Measurements from ENCODE around the gene PPM1H. TPM values are rescaled to one million over a fixed set of nuclear protein-coding genes. Genes with fewer than 3 reads are reported as not detected.
"Not testable (repeated sequence)": the region's sequence is repeated elsewhere in the genome, so short reads cannot be mapped to it uniquely, and the experiment has no call there.

The PPM1H gene
- total RNA-seq, 1 donor from 2014 or later = 21.6 TPM

GRCh38 chr12:62814243-62814642 lies 120.7 kb downstream of the PPM1H start:
- H3K4me3 ChIP-seq (ENCODE audit: low read depth, low read length) = no peak overlapping the region
- no peaks in the 10 kb centered on the region for H3K36me3 ChIP-seq (ENCODE audit: control insufficient read depth, insufficient read depth, low read length)
- no peaks in the 10 kb centered on the region for H3K27me3 ChIP-seq (ENCODE audit: control insufficient read depth, insufficient read depth, low read length)
- TF ChIP-seq, protein P1, sequence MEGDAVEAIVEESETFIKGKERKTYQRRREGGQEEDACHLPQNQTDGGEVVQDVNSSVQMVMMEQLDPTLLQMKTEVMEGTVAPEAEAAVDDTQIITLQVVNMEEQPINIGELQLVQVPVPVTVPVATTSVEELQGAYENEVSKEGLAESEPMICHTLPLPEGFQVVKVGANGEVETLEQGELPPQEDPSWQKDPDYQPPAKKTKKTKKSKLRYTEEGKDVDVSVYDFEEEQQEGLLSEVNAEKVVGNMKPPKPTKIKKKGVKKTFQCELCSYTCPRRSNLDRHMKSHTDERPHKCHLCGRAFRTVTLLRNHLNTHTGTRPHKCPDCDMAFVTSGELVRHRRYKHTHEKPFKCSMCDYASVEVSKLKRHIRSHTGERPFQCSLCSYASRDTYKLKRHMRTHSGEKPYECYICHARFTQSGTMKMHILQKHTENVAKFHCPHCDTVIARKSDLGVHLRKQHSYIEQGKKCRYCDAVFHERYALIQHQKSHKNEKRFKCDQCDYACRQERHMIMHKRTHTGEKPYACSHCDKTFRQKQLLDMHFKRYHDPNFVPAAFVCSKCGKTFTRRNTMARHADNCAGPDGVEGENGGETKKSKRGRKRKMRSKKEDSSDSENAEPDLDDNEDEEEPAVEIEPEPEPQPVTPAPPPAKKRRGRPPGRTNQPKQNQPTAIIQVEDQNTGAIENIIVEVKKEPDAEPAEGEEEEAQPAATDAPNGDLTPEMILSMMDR (IDR thresholded peaks at IDR 0.05; ENCODE audit: insufficient read depth, low read length, poor library complexity, severe bottlenecking) = no peak
- DNase-seq (ENCODE audit: low read depth) = no peak

DNA sequence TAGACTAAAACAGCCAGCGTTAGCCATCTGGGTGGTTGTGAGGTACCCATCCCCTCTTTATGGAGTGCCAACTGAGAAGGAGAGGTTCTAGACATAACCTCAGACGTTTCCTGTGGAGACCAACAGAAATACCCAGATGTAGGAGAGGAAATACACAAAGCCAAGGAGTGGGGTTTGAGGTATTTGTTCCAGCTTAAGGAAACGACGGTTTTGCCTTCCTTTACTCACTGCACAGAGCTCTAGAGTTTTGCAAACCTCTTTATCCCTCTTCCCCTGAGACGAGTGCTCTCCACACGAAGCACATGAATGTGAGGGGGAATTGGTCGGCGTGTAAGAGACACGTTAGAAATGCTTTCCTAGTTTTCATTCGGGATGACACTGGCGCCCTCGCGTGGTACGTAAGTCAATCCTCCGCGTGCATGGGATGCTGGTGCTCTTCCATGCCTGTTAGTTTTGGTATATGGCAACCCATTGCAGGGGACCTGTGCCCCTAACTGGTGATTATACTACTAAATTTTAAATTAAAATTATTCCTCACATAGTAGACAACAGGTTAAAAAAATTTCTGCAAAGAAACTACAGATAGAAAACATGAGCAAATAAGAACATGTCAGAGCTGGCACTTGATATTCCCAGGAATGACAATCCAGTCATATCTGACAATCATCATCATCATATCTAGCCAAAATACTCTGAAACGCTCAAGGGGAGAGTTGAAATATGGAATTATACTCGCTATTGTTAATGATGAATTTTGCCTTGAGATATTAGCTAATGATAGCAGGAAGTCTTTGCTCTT lies 121.7 kb downstream of the PPM1H start:
- H3K27me3 ChIP-seq (ENCODE audit: control insufficient read depth, insufficient read depth, low read length) = no peaks in the 10 kb centered on the region
- TF ChIP-seq, protein P1 (IDR thresholded peaks at IDR 0.05; ENCODE audit: insufficient read depth, low read length, poor library complexity, severe bottlenecking) = peak; percentile 83
- no peaks in the 10 kb centered on the region for H3K36me3 ChIP-seq (ENCODE audit: control insufficient read depth, insufficient read depth, low read length)
- no peak overlapping the region for H3K4me3 ChIP-seq (ENCODE audit: low read depth, low read length)
- DNase-seq (ENCODE audit: low read depth) = no peak

- DNase-seq (ENCODE audit: low read depth); H3K4me3 ChIP-seq (ENCODE audit: low read depth, low read length); H3K27me3 ChIP-seq (ENCODE audit: control insufficient read depth, insufficient read depth, low read length); H3K36me3 ChIP-seq (ENCODE audit: control insufficient read depth, insufficient read depth, low read length): not testable (repeated sequence)
These were observed 123.5 kb downstream of the PPM1H start for GRCh38 chr12:62811481-62811880.

- TF ChIP-seq, protein P1 (IDR thresholded peaks at IDR 0.05; ENCODE audit: insufficient read depth, low read length, poor library complexity, severe bottlenecking) = no peak
- Histone ChIP-seq H3K27me3 (ENCODE audit: control insufficient read depth, insufficient read depth, low read length) (no peaks in the 10 kb centered on the region), H3K4me3 (ENCODE audit: low read depth, low read length) (no peak overlapping the region), H3K36me3 (ENCODE audit: control insufficient read depth, insufficient read depth, low read length) (no peaks in the 10 kb centered on the region)
- no peak for DNase-seq (ENCODE audit: low read depth)
These were observed 126.6 kb downstream of the PPM1H start for GRCh38 chr12:62808166-62808879.

DNA sequence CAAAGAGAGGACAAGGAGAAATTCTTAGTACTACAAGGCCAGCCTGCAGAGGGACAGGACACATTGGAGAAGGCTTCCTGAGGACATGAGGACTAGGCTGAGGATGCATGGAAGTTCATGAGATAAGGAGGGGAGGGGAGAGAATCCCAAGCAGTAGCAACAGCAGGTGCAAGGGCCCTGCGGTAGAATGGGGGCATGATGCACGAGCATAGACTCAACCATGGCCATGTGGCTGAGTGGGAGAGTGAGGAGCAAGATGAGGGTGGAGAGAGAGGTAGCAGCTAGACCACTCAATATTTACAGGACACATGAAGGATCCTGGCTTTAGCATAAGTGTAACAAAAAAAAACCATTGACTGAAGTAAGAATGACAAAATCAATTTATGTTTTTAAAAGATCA lies 128.1 kb downstream of the PPM1H start:
- DNase-seq (ENCODE audit: low read depth) = no peak
- TF ChIP-seq, protein P1 (IDR thresholded peaks at IDR 0.05; ENCODE audit: insufficient read depth, low read length, poor library complexity, severe bottlenecking) = no peak
- Histone ChIP-seq H3K4me3 (ENCODE audit: low read depth, low read length) (no peak overlapping the region), H3K27me3 (ENCODE audit: control insufficient read depth, insufficient read depth, low read length) (no peaks in the 10 kb centered on the region), H3K36me3 (ENCODE audit: control insufficient read depth, insufficient read depth, low read length) (no peaks in the 10 kb centered on the region)

DNA sequence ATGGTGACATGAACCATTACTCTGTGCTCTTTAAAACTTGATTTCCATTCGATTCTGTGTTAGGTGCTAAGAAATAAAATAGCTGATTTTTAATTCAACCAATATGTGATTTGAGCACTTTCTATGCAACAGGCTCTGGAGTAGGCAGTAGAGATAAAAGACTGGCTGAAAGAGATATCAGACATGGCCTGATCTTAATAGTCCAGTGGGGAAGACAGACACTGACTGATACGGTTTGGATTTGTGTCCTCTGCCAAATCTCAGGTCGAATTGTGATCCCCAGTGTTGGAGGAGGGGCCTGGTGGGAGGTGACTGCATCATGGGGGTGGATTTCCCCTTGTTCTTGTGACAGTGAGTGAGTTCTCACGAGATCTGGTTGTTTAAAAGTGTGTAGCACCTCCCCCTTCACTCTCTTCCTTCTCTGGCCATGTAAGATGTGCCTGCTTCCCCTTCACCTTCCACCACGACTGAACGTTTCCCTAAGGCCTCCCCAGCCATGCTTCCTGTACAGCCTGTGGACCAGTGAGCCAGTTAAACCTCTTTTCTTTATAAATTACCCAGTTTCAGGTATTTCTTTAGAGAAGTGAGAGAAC lies 128.6 kb downstream of the PPM1H start:
- TF ChIP-seq, protein P1 (IDR thresholded peaks at IDR 0.05; ENCODE audit: insufficient read depth, low read length, poor library complexity, severe bottlenecking) = no peak
- H3K27me3 ChIP-seq (ENCODE audit: control insufficient read depth, insufficient read depth, low read length) = no peaks in the 10 kb centered on the region
- DNase-seq (ENCODE audit: low read depth) = no peak
- H3K4me3 ChIP-seq (ENCODE audit: low read depth, low read length) = no peak overlapping the region
- no peaks in the 10 kb centered on the region for H3K36me3 ChIP-seq (ENCODE audit: control insufficient read depth, insufficient read depth, low read length)

Measured in kidney epithelial cell (primary cell).